ENCODE measurements around the gene ELK3.
A peak's percentile ranks its signal among the peaks of the same experiment; 100 is the strongest.

The ELK3 gene

DNA sequence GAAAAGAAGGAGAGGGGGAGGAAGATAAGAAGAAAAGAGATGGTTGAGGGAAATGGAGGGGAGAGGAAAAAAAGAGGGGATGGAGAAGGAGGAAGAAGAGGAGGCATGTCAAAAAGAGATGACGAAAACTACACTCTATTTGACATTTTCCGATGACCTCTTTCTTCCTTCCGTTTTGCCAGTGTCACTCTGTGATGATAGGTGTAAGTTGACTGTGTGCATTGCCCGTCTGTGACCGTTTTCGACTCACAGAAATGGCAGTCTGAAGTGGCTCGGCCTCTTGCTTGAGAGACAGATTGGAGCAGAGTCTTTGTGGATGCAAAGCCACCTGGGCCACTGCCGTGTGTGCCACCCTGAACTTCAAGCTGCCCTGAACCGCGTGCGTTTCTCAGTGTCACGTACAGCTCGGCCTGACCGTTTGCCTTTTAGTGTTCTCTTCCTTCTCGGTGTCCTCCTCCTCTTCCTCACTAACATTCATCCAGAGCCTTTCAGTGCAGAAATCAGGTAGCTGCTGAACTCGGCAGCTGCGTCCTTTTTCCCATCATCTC, 32.7 kb downstream of the ELK3 start:
- Mint-ChIP-seq H3K4me1 (ENCODE audit: low read depth) (peaks cover 6% of the 10 kb centered on the region), H3K27ac (peak overlapping the region; percentile 19), H3K9me3 (peaks cover 4% of the 10 kb centered on the region), H3K27me3 (ENCODE audit: low read depth) (no peaks in the 10 kb centered on the region), H3K4me3 (no peak overlapping the region), H3K36me3 (ENCODE audit: low read depth) (peaks cover 33% of the 10 kb centered on the region)
- DNase-seq (ENCODE audit: low spot score): no peak

- Mint-ChIP-seq H3K27ac (no peak overlapping the region), H3K9me3 (no peaks in the 10 kb centered on the region), H3K4me1 (ENCODE audit: low read depth) (peaks cover 6% of the 10 kb centered on the region), H3K4me3 (no peak overlapping the region), H3K36me3 (ENCODE audit: low read depth) (peaks cover 30% of the 10 kb centered on the region), H3K27me3 (ENCODE audit: low read depth) (no peaks in the 10 kb centered on the region)
- no peak for DNase-seq (ENCODE audit: low spot score)
These were observed 33.4 kb downstream of the ELK3 start for GRCh38 chr12:96227365-96228106.

DNA sequence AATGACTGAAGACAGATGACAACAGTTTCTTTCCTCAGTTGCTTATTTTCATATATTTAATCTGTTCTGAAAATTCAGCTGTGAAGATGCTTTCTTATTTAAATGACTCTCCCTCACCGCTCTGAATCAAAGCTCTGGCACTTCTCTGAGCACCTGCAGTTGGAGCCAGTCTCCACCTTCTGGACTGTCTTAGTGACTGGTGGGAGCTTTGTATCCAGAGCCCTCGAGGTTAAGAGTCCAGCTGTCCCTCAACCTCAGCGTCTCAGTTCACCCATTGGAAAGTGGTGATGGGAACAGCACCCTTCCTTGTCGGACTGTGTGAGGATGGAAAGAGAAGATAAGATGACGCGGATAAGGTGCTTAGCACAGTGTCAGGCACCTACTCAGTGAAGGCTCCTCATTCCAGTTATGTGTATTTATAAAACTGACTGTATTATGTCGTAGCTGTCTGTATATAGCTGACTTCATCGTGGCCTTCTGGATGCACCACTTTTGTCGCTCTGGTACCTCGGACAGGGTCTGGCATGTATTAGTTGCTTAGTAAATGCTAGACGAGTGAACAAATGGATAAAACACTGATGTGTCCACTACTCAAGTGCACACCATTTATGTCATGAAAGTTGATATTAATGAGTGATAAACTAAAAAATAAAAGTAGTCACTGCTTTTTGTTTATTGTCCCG, 34.5 kb downstream of the ELK3 start:
- Mint-ChIP-seq H3K27me3 (ENCODE audit: low read depth) (no peaks in the 10 kb centered on the region), H3K4me3 (no peak overlapping the region), H3K36me3 (ENCODE audit: low read depth) (peaks cover 25% of the 10 kb centered on the region), H3K9me3 (no peaks in the 10 kb centered on the region), H3K4me1 (ENCODE audit: low read depth) (peaks cover 6% of the 10 kb centered on the region), H3K27ac (no peak overlapping the region)
- DNase-seq (ENCODE audit: low spot score): no peak

DNA sequence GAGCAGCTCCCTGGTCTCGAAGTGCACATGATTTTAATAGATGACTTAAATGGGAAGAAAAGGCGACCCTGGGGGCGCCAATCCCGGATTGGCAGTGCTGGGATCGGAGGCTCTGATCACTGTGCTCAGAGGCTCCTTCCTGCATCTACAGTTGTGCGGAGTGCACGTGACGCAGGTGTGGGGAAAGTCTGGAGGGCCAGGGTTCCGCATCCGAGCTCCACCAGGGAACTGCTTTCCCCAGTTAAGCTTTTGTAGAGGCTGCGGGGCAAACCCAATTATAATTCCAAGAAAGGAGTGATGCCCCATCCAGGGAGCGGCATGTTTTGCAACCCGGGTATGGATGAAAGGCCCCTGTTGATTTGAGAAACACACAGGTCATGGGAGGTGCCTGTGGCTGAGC, 36.5 kb downstream of the ELK3 start:
- DNase-seq (ENCODE audit: low spot score): no peak
- Mint-ChIP-seq H3K4me3 (no peak overlapping the region), H3K4me1 (ENCODE audit: low read depth) (peaks cover 13% of the 10 kb centered on the region), H3K36me3 (ENCODE audit: low read depth) (peaks cover 21% of the 10 kb centered on the region), H3K27me3 (ENCODE audit: low read depth) (no peaks in the 10 kb centered on the region), H3K27ac (no peak overlapping the region), H3K9me3 (no peaks in the 10 kb centered on the region)

DNA sequence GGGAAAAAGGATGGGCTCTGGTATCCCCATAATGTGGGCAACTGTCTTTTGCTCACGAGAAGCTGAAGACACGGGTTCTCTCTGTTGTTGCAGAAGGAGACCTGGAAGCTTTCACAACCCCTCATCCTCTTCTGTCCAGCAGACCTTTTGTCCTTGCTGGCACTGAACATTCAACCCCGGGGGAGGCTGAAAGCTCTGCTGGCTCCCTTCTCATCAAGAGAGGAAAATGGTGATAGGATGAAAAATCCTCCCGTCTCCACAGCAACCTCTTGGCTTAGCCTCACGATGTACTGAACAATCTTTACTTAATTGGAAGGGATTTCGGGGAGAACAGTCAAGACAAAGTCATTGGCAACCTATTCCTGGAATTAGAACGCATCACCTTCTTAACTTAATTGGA, 39.0 kb downstream of the ELK3 start:
- Mint-ChIP-seq H3K27me3 (ENCODE audit: low read depth) (no peaks in the 10 kb centered on the region), H3K4me3 (no peak overlapping the region), H3K27ac (no peak overlapping the region), H3K36me3 (ENCODE audit: low read depth) (peaks cover 23% of the 10 kb centered on the region), H3K9me3 (no peaks in the 10 kb centered on the region), H3K4me1 (ENCODE audit: low read depth) (peaks cover 29% of the 10 kb centered on the region)
- DNase-seq (ENCODE audit: low spot score): no peak

DNA sequence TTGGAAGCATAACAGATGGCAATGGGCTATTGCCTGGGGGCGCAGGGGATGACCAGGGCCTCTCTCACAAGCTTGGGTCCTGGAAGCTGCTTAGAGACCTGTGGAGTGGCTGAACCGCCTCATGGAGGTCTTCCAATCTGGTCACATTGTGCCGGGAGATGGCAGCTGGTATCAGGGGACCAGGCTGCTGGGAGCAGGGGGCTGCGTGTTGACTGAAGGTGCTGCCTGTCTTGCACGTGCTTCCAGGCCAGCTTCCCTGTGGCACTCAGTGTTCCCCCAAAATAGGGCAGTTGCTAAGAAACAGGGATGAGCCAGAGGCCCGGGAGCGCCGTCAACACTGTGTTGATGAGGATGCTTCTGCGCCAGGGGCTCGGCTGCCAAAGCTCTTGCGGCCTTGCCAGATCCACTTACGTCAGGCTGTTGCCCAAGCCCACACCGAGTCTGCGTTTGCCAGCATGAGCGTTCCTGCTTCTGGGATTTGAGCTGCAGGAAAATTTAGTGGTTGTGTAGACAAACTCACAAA, 39.8 kb downstream of the ELK3 start:
- Mint-ChIP-seq H3K36me3 (ENCODE audit: low read depth) (peaks cover 23% of the 10 kb centered on the region), H3K27me3 (ENCODE audit: low read depth) (no peaks in the 10 kb centered on the region), H3K9me3 (no peaks in the 10 kb centered on the region), H3K4me1 (ENCODE audit: low read depth) (peaks cover 29% of the 10 kb centered on the region), H3K27ac (no peak overlapping the region), H3K4me3 (no peak overlapping the region)
- DNase-seq (ENCODE audit: low spot score): no peak

DNA sequence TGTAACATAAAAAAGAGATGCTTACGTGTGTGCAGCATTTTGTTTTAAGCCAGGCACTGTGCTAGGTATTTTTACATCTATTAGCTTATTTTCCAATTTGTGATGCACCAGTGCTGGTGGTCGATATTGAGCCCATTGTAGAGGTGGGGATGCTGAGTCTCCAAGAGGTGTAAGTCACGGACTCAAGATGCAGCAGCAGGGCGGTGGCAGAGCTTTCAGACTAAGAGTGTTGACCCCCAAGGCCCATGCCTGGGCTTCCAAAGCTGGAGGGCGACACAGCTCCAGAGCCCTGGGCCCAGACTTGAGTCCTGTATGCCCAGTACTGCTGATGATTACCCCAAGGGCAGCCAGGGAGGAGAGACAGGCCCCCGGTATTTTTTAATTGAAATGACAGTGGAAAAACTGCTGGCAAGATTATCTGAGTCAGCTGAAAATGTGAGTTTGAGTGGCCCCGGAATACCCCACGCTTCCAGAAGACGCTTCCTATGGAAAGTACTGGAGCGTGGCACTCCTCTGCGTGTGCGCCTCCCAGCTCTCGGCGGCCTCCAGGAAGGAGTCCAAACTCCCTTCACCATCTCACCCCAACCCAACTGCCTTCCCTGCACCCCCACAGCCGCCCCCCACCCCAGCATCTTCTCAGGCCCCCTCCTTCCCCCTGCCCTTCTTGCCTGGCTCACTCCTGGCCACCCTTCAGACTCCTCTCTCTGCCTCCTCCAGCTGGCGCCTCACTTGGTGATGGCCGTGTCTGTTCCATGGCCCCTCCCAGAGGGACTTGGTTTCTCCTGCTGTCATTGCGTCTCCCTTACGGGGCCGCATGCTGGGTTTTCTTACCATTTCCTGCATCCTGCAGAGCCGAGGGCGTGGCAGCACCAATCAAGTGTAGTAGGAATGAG, 40.7 kb downstream of the ELK3 start:
- H3K4me1 Mint-ChIP-seq (ENCODE audit: low read depth): peaks cover 29% of the 10 kb centered on the region
- H3K27ac Mint-ChIP-seq: no peak overlapping the region
- DNase-seq (ENCODE audit: low spot score): no peak
- H3K4me3 Mint-ChIP-seq: no peak overlapping the region
- H3K9me3 Mint-ChIP-seq: no peaks in the 10 kb centered on the region
- no peaks in the 10 kb centered on the region for H3K27me3 Mint-ChIP-seq (ENCODE audit: low read depth)
- H3K36me3 Mint-ChIP-seq (ENCODE audit: low read depth): peaks cover 23% of the 10 kb centered on the region

GRCh38 chr12:96235484-96235826, 41.3 kb downstream of the ELK3 start:
- Mint-ChIP-seq H3K27ac (no peak overlapping the region), H3K9me3 (no peaks in the 10 kb centered on the region), H3K36me3 (ENCODE audit: low read depth) (peaks cover 23% of the 10 kb centered on the region), H3K4me1 (ENCODE audit: low read depth) (peaks cover 30% of the 10 kb centered on the region), H3K27me3 (ENCODE audit: low read depth) (no peaks in the 10 kb centered on the region), H3K4me3 (no peak overlapping the region)
- DNase-seq (ENCODE audit: low spot score): no peak

GRCh38 chr12:96236221-96236822, 42.1 kb downstream of the ELK3 start:
- H3K36me3 Mint-ChIP-seq (ENCODE audit: low read depth): peaks cover 26% of the 10 kb centered on the region
- DNase-seq (ENCODE audit: low spot score): no peak
- peak overlapping the region; percentile 55 for H3K4me3 Mint-ChIP-seq
- H3K4me1 Mint-ChIP-seq (ENCODE audit: low read depth): peaks cover 33% of the 10 kb centered on the region
- H3K9me3 Mint-ChIP-seq: no peaks in the 10 kb centered on the region
- no peaks in the 10 kb centered on the region for H3K27me3 Mint-ChIP-seq (ENCODE audit: low read depth)
- H3K27ac Mint-ChIP-seq: peak overlapping the region; percentile 26

DNA sequence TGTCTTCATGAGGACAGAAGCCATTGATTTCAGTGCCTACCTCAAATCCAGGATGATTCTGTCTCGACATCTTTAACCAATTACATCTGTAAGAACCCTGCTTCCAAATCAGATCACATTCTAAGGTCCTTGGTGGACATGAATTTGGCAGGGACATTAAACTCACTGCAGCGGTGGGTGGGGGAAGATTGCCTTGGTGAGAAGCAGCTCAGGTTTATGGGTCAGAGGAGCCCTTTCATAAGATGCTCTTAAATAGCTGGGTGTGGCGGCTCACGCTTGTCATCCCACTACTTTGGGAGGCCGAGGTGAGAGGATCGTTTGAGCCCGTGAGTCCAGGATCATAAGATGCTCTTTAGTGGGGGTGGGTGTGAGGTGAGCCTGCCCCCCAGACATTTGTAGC, 42.9 kb downstream of the ELK3 start:
- peaks cover 40% of the 10 kb centered on the region for H3K4me1 Mint-ChIP-seq (ENCODE audit: low read depth)
- no peak overlapping the region for H3K4me3 Mint-ChIP-seq
- no peaks in the 10 kb centered on the region for H3K9me3 Mint-ChIP-seq
- peaks cover 26% of the 10 kb centered on the region for H3K36me3 Mint-ChIP-seq (ENCODE audit: low read depth)
- DNase-seq (ENCODE audit: low spot score): no peak
- H3K27ac Mint-ChIP-seq: peak overlapping the region; percentile 53
- no peaks in the 10 kb centered on the region for H3K27me3 Mint-ChIP-seq (ENCODE audit: low read depth)

GRCh38 chr12:96237465-96238077, 43.4 kb downstream of the ELK3 start:
- Mint-ChIP-seq H3K4me3 (peak overlapping the region; percentile 38), H3K9me3 (no peaks in the 10 kb centered on the region), H3K27ac (peak overlapping the region; percentile 5), H3K27me3 (ENCODE audit: low read depth) (no peaks in the 10 kb centered on the region), H3K4me1 (ENCODE audit: low read depth) (peaks cover 41% of the 10 kb centered on the region), H3K36me3 (ENCODE audit: low read depth) (peaks cover 26% of the 10 kb centered on the region)
- peak; percentile 67 for DNase-seq (ENCODE audit: low spot score)

- DNase-seq (ENCODE audit: low spot score): no peak
- Mint-ChIP-seq H3K27ac (no peak overlapping the region), H3K27me3 (ENCODE audit: low read depth) (no peaks in the 10 kb centered on the region), H3K36me3 (ENCODE audit: low read depth) (peaks cover 26% of the 10 kb centered on the region), H3K4me3 (no peak overlapping the region), H3K9me3 (no peaks in the 10 kb centered on the region), H3K4me1 (ENCODE audit: low read depth) (peaks cover 43% of the 10 kb centered on the region)
These were observed 44.3 kb downstream of the ELK3 start for GRCh38 chr12:96238336-96239047.
